ENCODE data around the gene CUEDC1. TPM values are rescaled to one million over a fixed set of nuclear protein-coding genes. Genes with fewer than 3 reads are reported as not detected.

Gene CUEDC1
- total RNA-seq, 4 donors from 2014 or later: 31.2 to 43.9 (median 34.3) TPM

DNA sequence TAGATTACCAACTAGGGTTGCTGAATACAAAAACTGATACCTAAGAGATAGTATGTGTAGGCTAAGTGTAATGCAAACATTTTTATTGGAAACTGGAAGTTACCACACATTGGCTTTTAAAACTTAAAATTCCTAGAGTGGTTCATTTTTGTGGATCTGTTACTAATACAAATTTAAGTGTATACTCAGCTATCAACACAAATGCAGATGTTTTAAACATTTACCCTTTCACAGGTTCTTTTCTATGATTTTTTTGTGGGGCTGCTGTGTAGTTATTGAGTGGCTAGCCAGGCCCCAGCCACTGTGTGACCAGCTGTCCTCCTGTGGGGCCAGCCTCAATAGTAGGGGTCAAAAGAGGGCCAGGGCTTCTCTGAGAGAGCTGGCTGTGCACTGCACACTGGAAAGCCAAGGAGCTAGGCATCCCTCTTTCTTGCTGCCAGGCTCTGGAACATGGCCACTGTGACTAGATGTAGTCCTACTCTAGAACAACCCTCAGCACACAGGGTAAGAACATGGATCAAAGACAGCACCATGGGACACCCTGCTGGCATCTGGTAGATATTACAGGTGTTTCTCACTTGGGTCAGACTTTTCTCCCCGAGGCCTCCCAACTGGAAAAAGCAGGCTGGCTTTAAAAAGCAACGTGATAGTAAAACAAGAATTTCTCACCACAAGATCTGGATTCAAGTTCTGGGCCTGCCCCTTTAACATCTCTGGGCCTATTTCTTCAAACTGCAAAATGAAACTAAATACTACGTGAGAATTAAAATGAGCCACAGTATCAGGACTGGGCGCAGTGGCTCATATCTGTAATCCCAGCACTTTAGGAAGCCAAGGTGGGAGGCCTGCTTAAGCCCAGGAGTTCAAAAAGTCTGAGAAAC, 40.1 kb upstream of the CUEDC1 start:
- peak; percentile 61 to 84 (median 75) for TF ChIP-seq CTCF (IDR thresholded peaks at IDR 0.05 in 4 of 5, conservative IDR thresholded peaks at IDR 0.05 in 1 of 5)
- no peak for TF ChIP-seq POLR2A (IDR thresholded peaks at IDR 0.05)
- Histone ChIP-seq H3K27ac (peak overlapping the region; percentile 79 to 99 (median 98)), H3K36me3 (peaks cover 0 to 17% of the 10 kb centered on the region in 2 donors), H3K4me1 (peaks cover 63 to 70% of the 10 kb centered on the region in 2 donors), H3K27me3 (no peaks in the 10 kb centered on the region), H3K4me3 (no peak overlapping the region), H3K9me3 (no peaks in the 10 kb centered on the region)
- ATAC-seq (peak; percentile 92 to 93), DNase-seq (peak; percentile 80 to 93)
- in situ Hi-C loops (cut with MboI; ENCODE audit: low sequenced_read_pairs in 4 of 4) (loop anchor here (5.0 to 25.0 kb wide), 4 partner anchors 138 to 908 kb away; partner anchors contain the start of genes AKAP1 (in 1 of the 4) and MSI2 (in 1 of the 4)), intact Hi-C loops (cut with DNase I; ENCODE audit: low total_unique reads) (loop anchor here (1.0 to 10.0 kb wide), 2 partner anchors 137 to 401 kb away; no protein-coding TSS in a partner anchor)

DNA sequence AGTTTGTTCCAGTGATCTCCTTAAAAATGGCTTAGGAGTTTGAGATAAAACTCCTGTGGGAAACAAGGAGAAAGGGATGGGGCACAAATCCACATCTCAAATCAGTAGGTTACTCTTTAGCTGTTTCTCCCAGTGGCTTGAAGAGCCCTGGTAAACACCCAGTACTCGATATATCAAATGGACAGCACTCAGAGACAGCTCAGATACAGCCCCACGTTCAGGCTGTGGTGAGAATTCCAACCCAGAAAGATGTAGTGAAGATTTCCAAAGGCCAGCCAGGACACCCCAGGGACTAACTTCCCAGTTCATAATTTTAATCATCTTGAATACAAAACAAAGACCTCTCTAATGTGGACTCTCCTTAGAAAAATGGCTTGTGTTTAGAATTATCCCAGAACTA, 39.2 kb upstream of the CUEDC1 start:
- peaks cover 62 to 70% of the 10 kb centered on the region in 2 donors for H3K4me1 ChIP-seq
- in situ Hi-C loops (cut with MboI; ENCODE audit: low sequenced_read_pairs in 4 of 4) (loop anchor here in 2 of 4 donors (25.0 kb wide), 3 partner anchors 407 to 907 kb away; partner anchors contain the start of genes AKAP1 (in 1 of the 2) and MSI2 (in 1 of the 2)), intact Hi-C loops (cut with DNase I; ENCODE audit: low total_unique reads) (loop anchor here (10.0 kb wide), 1 partner anchor 400 kb away; no protein-coding TSS in a partner anchor)
- H3K27me3 ChIP-seq: no peaks in the 10 kb centered on the region
- ATAC-seq (no peak), DNase-seq (no peak)
- peaks cover 0 to 10% of the 10 kb centered on the region in 2 donors for H3K36me3 ChIP-seq
- TF ChIP-seq POLR2A (IDR thresholded peaks at IDR 0.05) (no peak), CTCF (IDR thresholded peaks at IDR 0.05 in 4 of 5, conservative IDR thresholded peaks at IDR 0.05 in 1 of 5) (no peak)
- H3K9me3 ChIP-seq: no peaks in the 10 kb centered on the region
- peak overlapping the region; percentile 79 to 99 (median 98) for H3K27ac ChIP-seq
- H3K4me3 ChIP-seq: no peak overlapping the region

GRCh38 chr17:57993471-57994365, 38.5 kb upstream of the CUEDC1 start:
- Histone ChIP-seq H3K4me1 (peaks cover 66 to 73% of the 10 kb centered on the region in 2 donors), H3K4me3 (no peak overlapping the region), H3K27ac (peak overlapping the region; percentile 79 to 99 (median 98)), H3K9me3 (no peaks in the 10 kb centered on the region), H3K36me3 (peaks cover 0 to 10% of the 10 kb centered on the region in 2 donors), H3K27me3 (no peaks in the 10 kb centered on the region)
- TF ChIP-seq POLR2A (IDR thresholded peaks at IDR 0.05) (no peak), CTCF (IDR thresholded peaks at IDR 0.05 in 4 of 5, conservative IDR thresholded peaks at IDR 0.05 in 1 of 5) (no peak)
- in situ Hi-C loops (cut with MboI; ENCODE audit: low sequenced_read_pairs in 4 of 4) (loop anchor here in 2 of 4 donors (25.0 kb wide), 3 partner anchors 406 to 906 kb away; partner anchors contain the start of genes AKAP1 (in 1 of the 2) and MSI2 (in 1 of the 2)), intact Hi-C loops (cut with DNase I; ENCODE audit: low total_unique reads) (loop anchor here (10.0 kb wide), 1 partner anchor 399 kb away; no protein-coding TSS in a partner anchor)
- DNase-seq: no peak
- ATAC-seq: no peak

DNA sequence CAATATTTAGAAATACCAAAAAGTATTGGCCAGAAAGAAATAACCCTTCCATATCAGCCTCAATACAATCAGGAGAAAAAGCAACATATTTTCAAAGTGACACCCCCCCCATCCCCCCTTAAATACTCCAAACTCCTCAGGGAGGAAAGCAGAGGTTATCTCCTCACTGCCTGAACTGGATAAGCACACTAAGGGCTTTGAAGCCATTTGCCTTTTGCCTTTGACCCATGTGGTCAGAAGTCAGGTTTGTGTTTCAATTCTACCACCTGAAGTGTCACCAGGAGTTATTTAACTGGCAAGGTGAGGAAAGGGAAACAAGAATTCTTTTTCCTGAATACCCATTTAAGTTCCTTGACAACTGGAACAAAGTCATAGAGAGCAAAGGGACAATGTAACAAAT, 36.3 kb upstream of the CUEDC1 start:
- no peaks in the 10 kb centered on the region for H3K27me3 ChIP-seq
- no peak for ATAC-seq
- TF ChIP-seq CTCF (IDR thresholded peaks at IDR 0.05 in 4 of 5, conservative IDR thresholded peaks at IDR 0.05 in 1 of 5): no peak
- no peak for TF ChIP-seq POLR2A (IDR thresholded peaks at IDR 0.05)
- no peak for DNase-seq
- no peaks in the 10 kb centered on the region for H3K9me3 ChIP-seq
- no peak overlapping the region for H3K4me3 ChIP-seq
- peaks cover 68 to 78% of the 10 kb centered on the region in 2 donors for H3K4me1 ChIP-seq
- intact Hi-C loops (cut with DNase I; ENCODE audit: low total_unique reads) (loop anchor here (10.0 kb wide), 1 partner anchor 397 kb away; no protein-coding TSS in a partner anchor), in situ Hi-C loops (cut with MboI; ENCODE audit: low sequenced_read_pairs in 4 of 4) (loop anchor here in 2 of 4 donors (25.0 kb wide), 3 partner anchors 404 to 904 kb away; partner anchors contain the start of genes AKAP1 (in 1 of the 2) and MSI2 (in 1 of the 2))
- H3K27ac ChIP-seq: peak overlapping the region; percentile 79 to 99 (median 98)
- H3K36me3 ChIP-seq: no peaks in the 10 kb centered on the region
